ENCODE measurements around the gene PNLIP.

DNA sequence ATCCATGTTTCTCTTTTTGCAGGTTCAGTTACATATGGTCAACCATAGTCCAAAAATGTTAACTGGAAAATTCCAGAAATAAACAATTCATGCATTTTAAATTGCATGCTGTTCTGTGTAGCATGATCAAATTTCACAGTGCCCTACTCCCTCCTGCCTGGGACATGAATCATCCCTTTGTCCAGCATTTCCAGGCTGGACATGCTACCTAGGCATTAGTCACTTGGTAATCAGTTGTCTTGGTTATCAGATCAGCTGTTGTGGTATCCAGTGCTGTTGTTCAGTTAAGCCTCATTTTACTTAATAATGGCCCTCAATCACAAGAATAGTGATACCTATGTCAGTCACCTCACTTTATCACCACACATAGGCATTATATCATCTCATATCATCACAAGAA lies 7.3 kb upstream of the PNLIP start:
- TF ChIP-seq EP300 (IDR thresholded peaks at IDR 0.05), result no peak
- TF ChIP-seq, protein P1, sequence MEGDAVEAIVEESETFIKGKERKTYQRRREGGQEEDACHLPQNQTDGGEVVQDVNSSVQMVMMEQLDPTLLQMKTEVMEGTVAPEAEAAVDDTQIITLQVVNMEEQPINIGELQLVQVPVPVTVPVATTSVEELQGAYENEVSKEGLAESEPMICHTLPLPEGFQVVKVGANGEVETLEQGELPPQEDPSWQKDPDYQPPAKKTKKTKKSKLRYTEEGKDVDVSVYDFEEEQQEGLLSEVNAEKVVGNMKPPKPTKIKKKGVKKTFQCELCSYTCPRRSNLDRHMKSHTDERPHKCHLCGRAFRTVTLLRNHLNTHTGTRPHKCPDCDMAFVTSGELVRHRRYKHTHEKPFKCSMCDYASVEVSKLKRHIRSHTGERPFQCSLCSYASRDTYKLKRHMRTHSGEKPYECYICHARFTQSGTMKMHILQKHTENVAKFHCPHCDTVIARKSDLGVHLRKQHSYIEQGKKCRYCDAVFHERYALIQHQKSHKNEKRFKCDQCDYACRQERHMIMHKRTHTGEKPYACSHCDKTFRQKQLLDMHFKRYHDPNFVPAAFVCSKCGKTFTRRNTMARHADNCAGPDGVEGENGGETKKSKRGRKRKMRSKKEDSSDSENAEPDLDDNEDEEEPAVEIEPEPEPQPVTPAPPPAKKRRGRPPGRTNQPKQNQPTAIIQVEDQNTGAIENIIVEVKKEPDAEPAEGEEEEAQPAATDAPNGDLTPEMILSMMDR (IDR thresholded peaks at IDR 0.05), result no peak
- no peak for TF ChIP-seq RFX5 (IDR thresholded peaks at IDR 0.05)
- TF ChIP-seq JUN (IDR thresholded peaks at IDR 0.05), result no peak
- TF ChIP-seq, protein P2, sequence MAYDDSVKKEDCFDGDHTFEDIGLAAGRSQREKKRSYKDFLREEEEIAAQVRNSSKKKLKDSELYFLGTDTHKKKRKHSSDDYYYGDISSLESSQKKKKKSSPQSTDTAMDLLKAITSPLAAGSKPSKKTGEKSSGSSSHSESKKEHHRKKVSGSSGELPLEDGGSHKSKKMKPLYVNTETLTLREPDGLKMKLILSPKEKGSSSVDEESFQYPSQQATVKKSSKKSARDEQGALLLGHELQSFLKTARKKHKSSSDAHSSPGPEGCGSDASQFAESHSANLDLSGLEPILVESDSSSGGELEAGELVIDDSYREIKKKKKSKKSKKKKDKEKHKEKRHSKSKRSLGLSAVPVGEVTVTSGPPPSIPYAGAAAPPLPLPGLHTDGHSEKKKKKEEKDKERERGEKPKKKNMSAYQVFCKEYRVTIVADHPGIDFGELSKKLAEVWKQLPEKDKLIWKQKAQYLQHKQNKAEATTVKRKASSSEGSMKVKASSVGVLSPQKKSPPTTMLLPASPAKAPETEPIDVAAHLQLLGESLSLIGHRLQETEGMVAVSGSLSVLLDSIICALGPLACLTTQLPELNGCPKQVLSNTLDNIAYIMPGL (CRISPR knock-in tag; IDR thresholded peaks at IDR 0.05; ENCODE audit: borderline replicate concordance), result no peak
- no peak for TF ChIP-seq ZNF302 (CRISPR knock-in tag; IDR thresholded peaks at IDR 0.05)
- no peak for TF ChIP-seq POLR2A (IDR thresholded peaks at IDR 0.05; ENCODE audit: low read length)
- TF ChIP-seq, protein P3, sequence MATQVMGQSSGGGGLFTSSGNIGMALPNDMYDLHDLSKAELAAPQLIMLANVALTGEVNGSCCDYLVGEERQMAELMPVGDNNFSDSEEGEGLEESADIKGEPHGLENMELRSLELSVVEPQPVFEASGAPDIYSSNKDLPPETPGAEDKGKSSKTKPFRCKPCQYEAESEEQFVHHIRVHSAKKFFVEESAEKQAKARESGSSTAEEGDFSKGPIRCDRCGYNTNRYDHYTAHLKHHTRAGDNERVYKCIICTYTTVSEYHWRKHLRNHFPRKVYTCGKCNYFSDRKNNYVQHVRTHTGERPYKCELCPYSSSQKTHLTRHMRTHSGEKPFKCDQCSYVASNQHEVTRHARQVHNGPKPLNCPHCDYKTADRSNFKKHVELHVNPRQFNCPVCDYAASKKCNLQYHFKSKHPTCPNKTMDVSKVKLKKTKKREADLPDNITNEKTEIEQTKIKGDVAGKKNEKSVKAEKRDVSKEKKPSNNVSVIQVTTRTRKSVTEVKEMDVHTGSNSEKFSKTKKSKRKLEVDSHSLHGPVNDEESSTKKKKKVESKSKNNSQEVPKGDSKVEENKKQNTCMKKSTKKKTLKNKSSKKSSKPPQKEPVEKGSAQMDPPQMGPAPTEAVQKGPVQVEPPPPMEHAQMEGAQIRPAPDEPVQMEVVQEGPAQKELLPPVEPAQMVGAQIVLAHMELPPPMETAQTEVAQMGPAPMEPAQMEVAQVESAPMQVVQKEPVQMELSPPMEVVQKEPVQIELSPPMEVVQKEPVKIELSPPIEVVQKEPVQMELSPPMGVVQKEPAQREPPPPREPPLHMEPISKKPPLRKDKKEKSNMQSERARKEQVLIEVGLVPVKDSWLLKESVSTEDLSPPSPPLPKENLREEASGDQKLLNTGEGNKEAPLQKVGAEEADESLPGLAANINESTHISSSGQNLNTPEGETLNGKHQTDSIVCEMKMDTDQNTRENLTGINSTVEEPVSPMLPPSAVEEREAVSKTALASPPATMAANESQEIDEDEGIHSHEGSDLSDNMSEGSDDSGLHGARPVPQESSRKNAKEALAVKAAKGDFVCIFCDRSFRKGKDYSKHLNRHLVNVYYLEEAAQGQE (IDR thresholded peaks at IDR 0.05), result no peak
- no peak for TF ChIP-seq KDM5A (IDR thresholded peaks at IDR 0.05)
- TF ChIP-seq, protein P4, sequence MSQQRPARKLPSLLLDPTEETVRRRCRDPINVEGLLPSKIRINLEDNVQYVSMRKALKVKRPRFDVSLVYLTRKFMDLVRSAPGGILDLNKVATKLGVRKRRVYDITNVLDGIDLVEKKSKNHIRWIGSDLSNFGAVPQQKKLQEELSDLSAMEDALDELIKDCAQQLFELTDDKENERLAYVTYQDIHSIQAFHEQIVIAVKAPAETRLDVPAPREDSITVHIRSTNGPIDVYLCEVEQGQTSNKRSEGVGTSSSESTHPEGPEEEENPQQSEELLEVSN (IDR thresholded peaks at IDR 0.05; ENCODE audit: borderline replicate concordance, low read depth), result no peak
- TF ChIP-seq RNF2 (IDR thresholded peaks at IDR 0.05; ENCODE audit: borderline replicate concordance, low read depth), result no peak
- TF ChIP-seq CBX8 (IDR thresholded peaks at IDR 0.05), result no peak
- no peak for TF ChIP-seq CHD2 (IDR thresholded peaks at IDR 0.05; ENCODE audit: low read length, partially characterized antibody)
- no peak for TF ChIP-seq CHD4 (IDR thresholded peaks at IDR 0.05; ENCODE audit: borderline replicate concordance)

Data from A549 (cell line).